Activated CD4-positive, alpha-beta T cell treated with anti-CD3 and anti-CD28 coated beads, Interleukin-2, amount 10 ng/mL, durations not matched to agents 7 days and 5 days (primary cell): ENCODE measurements around the gene CRYBB3. TPM values are rescaled to one million over a fixed set of nuclear protein-coding genes. Genes with fewer than 3 reads are reported as not detected.

Experiments
- CTCF ChIA-PET: fragments of 350-600 bp; sonication (Branson Sonifier 250); formaldehyde crosslinking; loops from one replicate; lab custom pipeline; 2021; ENCODE audit warnings: antibody characterized with exemption; lab: Charles Lee
- POLR2A ChIA-PET: fragments of 350-600 bp; sonication (Branson Sonifier 250); formaldehyde crosslinking; loops from one replicate; lab custom pipeline; 2021; ENCODE audit warnings: antibody characterized with exemption; lab: Charles Lee
- DNase-seq: peaks from one replicate; pipeline ENCODE4 v3.0.0-alpha.2; 2020
- H3K27ac Mint-ChIP-seq: one replicate; pipeline ENCODE4 v1.8.0; 2021; ENCODE audit warnings: mild to moderate bottlenecking, moderate library complexity, mixed read lengths
- H3K27me3 Mint-ChIP-seq: one replicate; pipeline ENCODE4 v1.8.0; 2021; ENCODE audit warnings: mixed read lengths
- H3K36me3 Mint-ChIP-seq: one replicate; pipeline ENCODE4 v1.8.0; 2021; ENCODE audit warnings: low read depth, mixed read lengths
- H3K4me1 Mint-ChIP-seq: one replicate; pipeline ENCODE4 v1.8.0; 2021; ENCODE audit warnings: mixed read lengths
- H3K4me3 Mint-ChIP-seq: one replicate; pipeline ENCODE4 v1.8.0; 2021; ENCODE audit warnings: mild to moderate bottlenecking, moderate library complexity, mixed read lengths
- H3K9me3 Mint-ChIP-seq: one replicate; pipeline ENCODE4 v1.8.0; 2021; ENCODE audit warnings: mixed read lengths
- total RNA-seq, 2 experiments: library from RNA; stranded (reverse); gene quantifications; one replicate each; pipeline ENCODE4 v1.2.3, GENCODE V29; 2021

The CRYBB3 gene
- under 1 TPM; 0.25 to 0.57 TPM for total RNA-seq

GRCh38 chr22:25199731-25200520, at the start of gene CRYBB3:
TSS of gene CRYBB3 (plus strand) at chr22:25199858. CDS start at chr22:25201397, 1,539 bp downstream.
- peaks cover 9% of the 10 kb centered on the region for H3K4me1 Mint-ChIP-seq
- H3K4me3 Mint-ChIP-seq: no peak within 1 kb of the TSS
- no peaks in the 10 kb centered on the region for H3K27me3 Mint-ChIP-seq
- H3K36me3 Mint-ChIP-seq: peaks cover 4% of the 10 kb centered on the region
- no peak within 1 kb of the TSS for H3K27ac Mint-ChIP-seq
- ChIA-PET POLR2A (no interaction called here), CTCF (no interaction called here)
- DNase-seq: no peak
- H3K9me3 Mint-ChIP-seq: no peaks in the 10 kb centered on the region

- no peak overlapping the region for H3K4me3 Mint-ChIP-seq
- no peaks in the 10 kb centered on the region for H3K4me1 Mint-ChIP-seq
- ChIA-PET POLR2A (no interaction called here), CTCF (interaction anchor here (1.1 kb wide), 1 partner anchor 48 kb away, joined by 3 read pairs; no protein-coding TSS in a partner anchor)
- no peaks in the 10 kb centered on the region for H3K9me3 Mint-ChIP-seq
- H3K27ac Mint-ChIP-seq: no peak overlapping the region
- DNase-seq: no peak
- no peaks in the 10 kb centered on the region for H3K36me3 Mint-ChIP-seq
- H3K27me3 Mint-ChIP-seq: no peaks in the 10 kb centered on the region
These were observed 45.5 kb upstream of the CRYBB3 start for GRCh38 chr22:25153961-25154666.

- DNase-seq: no peak
- POLR2A ChIA-PET: no interaction called here
- Mint-ChIP-seq H3K4me1 (no peaks in the 10 kb centered on the region), H3K4me3 (no peak overlapping the region), H3K27me3 (no peaks in the 10 kb centered on the region), H3K9me3 (no peaks in the 10 kb centered on the region), H3K27ac (no peak overlapping the region), H3K36me3 (no peaks in the 10 kb centered on the region)
- CTCF ChIA-PET: interaction anchor here (1.1 kb wide), 1 partner anchor 48 kb away, joined by 3 read pairs; no protein-coding TSS in a partner anchor
These were observed 45.0 kb upstream of the CRYBB3 start for GRCh38 chr22:25154667-25154999.

- no peaks in the 10 kb centered on the region for H3K36me3 Mint-ChIP-seq
- H3K9me3 Mint-ChIP-seq: no peaks in the 10 kb centered on the region
- CTCF ChIA-PET: no interaction called here
- DNase-seq: no peak
- POLR2A ChIA-PET: no interaction called here
- H3K27ac Mint-ChIP-seq: no peak overlapping the region
- H3K4me3 Mint-ChIP-seq: no peak overlapping the region
- no peaks in the 10 kb centered on the region for H3K4me1 Mint-ChIP-seq
- H3K27me3 Mint-ChIP-seq: no peaks in the 10 kb centered on the region
These were observed 42.9 kb upstream of the CRYBB3 start for GRCh38 chr22:25156736-25157135.

GRCh38 chr22:25159028-25159427, 40.6 kb upstream of the CRYBB3 start:
- no peak for DNase-seq
- ChIA-PET CTCF (interaction anchor here (1.3 kb wide), 1 partner anchor 43 kb away, joined by 3 read pairs; no protein-coding TSS in a partner anchor), POLR2A (no interaction called here)
- Mint-ChIP-seq H3K27ac (no peak overlapping the region), H3K36me3 (no peaks in the 10 kb centered on the region), H3K4me1 (no peaks in the 10 kb centered on the region), H3K27me3 (no peaks in the 10 kb centered on the region), H3K4me3 (no peak overlapping the region), H3K9me3 (no peaks in the 10 kb centered on the region)

GRCh38 chr22:25160120-25160996, 39.3 kb upstream of the CRYBB3 start:
- H3K36me3 Mint-ChIP-seq: no peaks in the 10 kb centered on the region
- H3K4me3 Mint-ChIP-seq: no peak overlapping the region
- H3K27ac Mint-ChIP-seq: no peak overlapping the region
- ChIA-PET POLR2A (no interaction called here), CTCF (interaction anchor here (1.3 kb wide), 1 partner anchor 42 kb away, joined by 3 read pairs; no protein-coding TSS in a partner anchor)
- no peaks in the 10 kb centered on the region for H3K9me3 Mint-ChIP-seq
- H3K4me1 Mint-ChIP-seq: no peaks in the 10 kb centered on the region
- DNase-seq: no peak
- no peaks in the 10 kb centered on the region for H3K27me3 Mint-ChIP-seq

- ChIA-PET CTCF (no interaction called here), POLR2A (no interaction called here)
- no peak for DNase-seq
- H3K4me1 Mint-ChIP-seq: no peaks in the 10 kb centered on the region
- H3K27me3 Mint-ChIP-seq: no peaks in the 10 kb centered on the region
- no peaks in the 10 kb centered on the region for H3K9me3 Mint-ChIP-seq
- H3K4me3 Mint-ChIP-seq: no peak overlapping the region
- H3K36me3 Mint-ChIP-seq: no peaks in the 10 kb centered on the region
- no peak overlapping the region for H3K27ac Mint-ChIP-seq
These were observed 38.4 kb upstream of the CRYBB3 start for GRCh38 chr22:25161017-25161915.

- Mint-ChIP-seq H3K9me3 (no peaks in the 10 kb centered on the region), H3K27ac (no peak overlapping the region), H3K27me3 (no peaks in the 10 kb centered on the region), H3K4me3 (no peak overlapping the region), H3K36me3 (no peaks in the 10 kb centered on the region), H3K4me1 (no peaks in the 10 kb centered on the region)
- no peak for DNase-seq
- ChIA-PET POLR2A (no interaction called here), CTCF (no interaction called here)
These were observed 37.6 kb upstream of the CRYBB3 start for GRCh38 chr22:25161916-25162530.

GRCh38 chr22:25162561-25162960, 37.1 kb upstream of the CRYBB3 start:
- CTCF ChIA-PET: no interaction called here

GRCh38 chr22:25165785-25166184, 33.9 kb upstream of the CRYBB3 start:
- Mint-ChIP-seq H3K4me1 (no peaks in the 10 kb centered on the region), H3K27me3 (no peaks in the 10 kb centered on the region), H3K4me3 (no peak overlapping the region), H3K9me3 (no peaks in the 10 kb centered on the region), H3K27ac (no peak overlapping the region), H3K36me3 (no peaks in the 10 kb centered on the region)
- ChIA-PET CTCF (no interaction called here), POLR2A (no interaction called here)
- no peak for DNase-seq

More at GRCh38 chr22:25162561-25162960, 37.1 kb upstream of the CRYBB3 start:
- POLR2A ChIA-PET: interaction anchor here (0.6 kb wide), 1 partner anchor 175 kb away, joined by 3 read pairs; no protein-coding TSS in a partner anchor
- no peaks in the 10 kb centered on the region for H3K4me1 Mint-ChIP-seq
- peak overlapping the region; percentile 50 for H3K27ac Mint-ChIP-seq
- H3K27me3 Mint-ChIP-seq: no peaks in the 10 kb centered on the region
- H3K9me3 Mint-ChIP-seq: no peaks in the 10 kb centered on the region
- no peak overlapping the region for H3K4me3 Mint-ChIP-seq
- DNase-seq: no peak
- no peaks in the 10 kb centered on the region for H3K36me3 Mint-ChIP-seq

- Mint-ChIP-seq H3K4me1 (no peaks in the 10 kb centered on the region), H3K36me3 (no peaks in the 10 kb centered on the region), H3K27ac (no peak overlapping the region), H3K27me3 (no peaks in the 10 kb centered on the region), H3K4me3 (no peak overlapping the region), H3K9me3 (no peaks in the 10 kb centered on the region)
- CTCF ChIA-PET: no interaction called here
- POLR2A ChIA-PET: no interaction called here
- DNase-seq: no peak
These were observed 33.2 kb upstream of the CRYBB3 start for GRCh38 chr22:25166266-25167040.
